BLaER1 treated with 17β-estradiol and CSF1 and Interleukin-3, amounts not matched to agents 10 nM and 100 nM (cell line): Measurements from ENCODE around the gene PPP1R8.
"Not testable (repeated sequence)": the region's sequence is repeated elsewhere in the genome, so short reads cannot be mapped to it uniquely, and the experiment has no call there.

Experiments
- H3K27ac ChIP-seq, 11 experiments: shearing (Covaris generic); formaldehyde crosslinking; 2 replicates each; pipeline ENCODE4 v1.8.1; 2022
- H3K27me3 ChIP-seq, 11 experiments: shearing (Covaris generic); formaldehyde crosslinking; 2 replicates each; pipeline ENCODE4 v1.8.1; 2022
- H3K36me3 ChIP-seq, 11 experiments: shearing (Covaris generic); formaldehyde crosslinking; 2 replicates each; pipeline ENCODE4 v1.8.1; 2022
- H3K4me1 ChIP-seq, 10 experiments: shearing (Covaris generic); formaldehyde crosslinking; 2 replicates each; pipeline ENCODE4 v1.8.1; 2022
- H3K4me2 ChIP-seq, 11 experiments: shearing (Covaris generic); formaldehyde crosslinking; 2 replicates each; pipeline ENCODE4 v1.8.1; 2022
- H3K4me3 ChIP-seq, 10 experiments: shearing (Covaris generic); formaldehyde crosslinking; 2 replicates each; pipeline ENCODE4 v1.8.1; 2022
- H3K9ac ChIP-seq, 11 experiments: shearing (Covaris generic); formaldehyde crosslinking; 2 replicates each; pipeline ENCODE4 v1.8.1; 2022
- H3K9me3 ChIP-seq, 11 experiments: shearing (Covaris generic); formaldehyde crosslinking; replicated peaks in 1 of 11; 2 replicates each; pipeline ENCODE4 v1.8.1; 2022
- H4K20me1 ChIP-seq, 11 experiments: shearing (Covaris generic); formaldehyde crosslinking; 2 replicates each; pipeline ENCODE4 v1.8.1; 2022
- Cebpa-rat ChIP-seq, 11 experiments: shearing (Covaris generic); IDR thresholded peaks; 2 replicates each; pipeline ENCODE4 v1.8.1; 2022

The PPP1R8 gene

GRCh38 chr1:27830621-27831440 lies at the start of gene PPP1R8:
Gene PPP1R8 (plus strand): TSS chr1:27830782. CDS start chr1:27830836, 54 bp downstream.
- H3K4me1 ChIP-seq, result peaks cover 17 to 32% (median 21%) of the 10 kb centered on the region in 10 experiments
- peak within 1 kb of the TSS; percentile 79 to 96 (median 90) for H3K4me3 ChIP-seq
- no peaks in the 10 kb centered on the region for H3K9me3 ChIP-seq
- no peak for TF ChIP-seq Cebpa-rat (IDR thresholded peaks at IDR 0.05)
- no peaks in the 10 kb centered on the region for H3K27me3 ChIP-seq
- H4K20me1 ChIP-seq, result peaks cover 13 to 49% (median 24%) of the 10 kb centered on the region in 11 experiments; a peak in 17 of 22 replicates
- peaks cover 35 to 51% (median 37%) of the 10 kb centered on the region in 11 experiments for H3K36me3 ChIP-seq
- H3K4me2 ChIP-seq, result peak within 1 kb of the TSS; percentile 91 to 97 (median 93)
- H3K9ac ChIP-seq, result peak within 1 kb of the TSS; percentile 94 to 99 (median 97)
- peak within 1 kb of the TSS; percentile 91 to 98 (median 94) for H3K27ac ChIP-seq

- Histone ChIP-seq H3K27me3 (no peaks in the 10 kb centered on the region), H3K4me1 (peaks cover 0 to 77% (median 12%) of the 10 kb centered on the region in 10 experiments; a peak in 9 of 20 replicates), H4K20me1 (peaks cover 8 to 100% (median 96%) of the 10 kb centered on the region in 11 experiments; a peak in 21 of 22 replicates)
Observed at GRCh38 chr1:27782950-27783349, 47.6 kb upstream of the PPP1R8 start.

GRCh38 chr1:27784700-27785099 lies 45.9 kb upstream of the PPP1R8 start:
- no peak overlapping the region for H3K9ac ChIP-seq
- H3K27ac ChIP-seq, result no peak overlapping the region
- H3K4me2 ChIP-seq, result no peak overlapping the region
- peaks cover 8 to 100% (median 96%) of the 10 kb centered on the region in 11 experiments; a peak in 21 of 22 replicates for H4K20me1 ChIP-seq
- peaks cover 18 to 68% (median 30%) of the 10 kb centered on the region in 11 experiments for H3K36me3 ChIP-seq
- H3K4me3 ChIP-seq, result no peak overlapping the region
- no peak for TF ChIP-seq Cebpa-rat (IDR thresholded peaks at IDR 0.05)
- H3K4me1 ChIP-seq, result peaks cover 6 to 77% (median 16%) of the 10 kb centered on the region in 10 experiments; a peak in 18 of 20 replicates
- H3K9me3 ChIP-seq, result peaks cover 0 to 1% (median 0%) of the 10 kb centered on the region in 11 experiments; a peak in 2 of 22 replicates
- no peaks in the 10 kb centered on the region for H3K27me3 ChIP-seq

More at GRCh38 chr1:27782950-27783349, 47.6 kb upstream of the PPP1R8 start:
- TF ChIP-seq Cebpa-rat (IDR thresholded peaks at IDR 0.05), result no peak
- Histone ChIP-seq H3K36me3 (peaks cover 4 to 78% (median 33%) of the 10 kb centered on the region in 11 experiments; a peak in 17 of 22 replicates), H3K4me3 (no peak overlapping the region), H3K9me3 (no peaks in the 10 kb centered on the region), H3K9ac (no peak overlapping the region), H3K27ac (no peak overlapping the region), H3K4me2 (no peak overlapping the region)

GRCh38 chr1:27785781-27786455 lies 44.7 kb upstream of the PPP1R8 start:
- Histone ChIP-seq H3K4me2 (peak overlapping the region in 2 of 11 experiments; percentile 8 to 21; a peak in 2 of 22 replicates), H3K27ac (no peak overlapping the region)

GRCh38 chr1:27787895-27788294 lies 42.7 kb upstream of the PPP1R8 start:
- Histone ChIP-seq H3K36me3 (peaks cover 25 to 69% (median 40%) of the 10 kb centered on the region in 11 experiments), H3K4me3 (no peak overlapping the region), H3K27ac (no peak overlapping the region), H3K9me3 (peaks cover 0 to 8% (median 0%) of the 10 kb centered on the region in 11 experiments; a peak in 5 of 22 replicates), H3K4me2 (peak overlapping the region in 2 of 11 experiments; percentile 67 to 77; a peak in 4 of 22 replicates), H3K9ac (0 out of 22 replicates have a peak overlapping the region, but pooled peaks of 1 of the 11 experiments have one; percentile 44), H4K20me1 (peaks cover 8 to 96% (median 67%) of the 10 kb centered on the region in 11 experiments; a peak in 20 of 22 replicates), H3K4me1 (peaks cover 7 to 72% (median 16%) of the 10 kb centered on the region in 10 experiments; a peak in 18 of 20 replicates), H3K27me3 (no peaks in the 10 kb centered on the region)
- TF ChIP-seq Cebpa-rat (IDR thresholded peaks at IDR 0.05), result no peak

More at GRCh38 chr1:27785781-27786455, 44.7 kb upstream of the PPP1R8 start:
- peaks cover 0 to 8% (median 0%) of the 10 kb centered on the region in 11 experiments; a peak in 5 of 22 replicates for H3K9me3 ChIP-seq
- peaks cover 8 to 100% (median 85%) of the 10 kb centered on the region in 11 experiments; a peak in 21 of 22 replicates for H4K20me1 ChIP-seq
- TF ChIP-seq Cebpa-rat (IDR thresholded peaks at IDR 0.05), result no peak
- H3K27me3 ChIP-seq, result no peaks in the 10 kb centered on the region
- no peak overlapping the region for H3K4me3 ChIP-seq
- peaks cover 21 to 68% (median 30%) of the 10 kb centered on the region in 11 experiments for H3K36me3 ChIP-seq
- peak overlapping the region in 1 of 11 experiments; percentile 1; a peak in 1 of 22 replicates for H3K9ac ChIP-seq
- peaks cover 7 to 76% (median 17%) of the 10 kb centered on the region in 10 experiments; a peak in 18 of 20 replicates for H3K4me1 ChIP-seq

- H3K4me2 ChIP-seq, result peak overlapping the region in 9 of 11 experiments; percentile 1 to 77 (median 40); a peak in 14 of 22 replicates
- peaks cover 7 to 61% (median 16%) of the 10 kb centered on the region in 10 experiments; a peak in 18 of 20 replicates for H3K4me1 ChIP-seq
- H3K9ac ChIP-seq, result peak overlapping the region in 4 of 11 experiments; percentile 1 to 42 (median 23); a peak in 4 of 22 replicates
- peaks cover 8 to 96% (median 50%) of the 10 kb centered on the region in 11 experiments; a peak in 19 of 22 replicates for H4K20me1 ChIP-seq
- H3K36me3 ChIP-seq, result peaks cover 42 to 73% (median 57%) of the 10 kb centered on the region in 11 experiments
- H3K27ac ChIP-seq, result peak overlapping the region in 7 of 11 experiments; percentile 6 to 59 (median 31); a peak in 11 of 22 replicates
- no peak for TF ChIP-seq Cebpa-rat (IDR thresholded peaks at IDR 0.05)
- peaks cover 0 to 8% (median 0%) of the 10 kb centered on the region in 11 experiments; a peak in 5 of 22 replicates for H3K9me3 ChIP-seq
- no peak overlapping the region for H3K4me3 ChIP-seq
- H3K27me3 ChIP-seq, result no peaks in the 10 kb centered on the region
Observed at GRCh38 chr1:27789540-27790041, 41.0 kb upstream of the PPP1R8 start.

GRCh38 chr1:27790270-27790669 lies 40.3 kb upstream of the PPP1R8 start:
- H3K4me2 ChIP-seq, result peak overlapping the region in 5 of 11 experiments; percentile 26 to 77 (median 67); a peak in 10 of 22 replicates
- H3K4me1 ChIP-seq, result peaks cover 7 to 55% (median 16%) of the 10 kb centered on the region in 10 experiments; a peak in 18 of 20 replicates
- peak overlapping the region in 1 of 11 experiments; percentile 36; a peak in 1 of 22 replicates for H3K9ac ChIP-seq
- not testable (repeated sequence) for H3K4me3 ChIP-seq, H3K9me3 ChIP-seq, H3K27me3 ChIP-seq
- peaks cover 8 to 96% (median 44%) of the 10 kb centered on the region in 11 experiments; a peak in 19 of 22 replicates for H4K20me1 ChIP-seq
- H3K27ac ChIP-seq, result peak overlapping the region in 6 of 11 experiments; percentile 10 to 59 (median 32); a peak in 9 of 22 replicates
- peaks cover 49 to 76% (median 63%) of the 10 kb centered on the region in 11 experiments for H3K36me3 ChIP-seq

- Histone ChIP-seq H4K20me1 (peaks cover 0 to 95% (median 0%) of the 10 kb centered on the region in 11 experiments; a peak in 7 of 22 replicates), H3K9ac (no peak overlapping the region), H3K4me3 (no peak overlapping the region), H3K36me3 (peaks cover 87 to 96% (median 94%) of the 10 kb centered on the region in 11 experiments), H3K27me3 (no peaks in the 10 kb centered on the region), H3K27ac (no peak overlapping the region), H3K9me3 (0 out of 22 replicates have a peak, but pooled peaks cover 0 to 2% (median 0%) of the 10 kb centered on the region in 11 experiments), H3K4me2 (no peak overlapping the region), H3K4me1 (peaks cover 0 to 2% (median 0%) of the 10 kb centered on the region in 10 experiments; a peak in 5 of 20 replicates)
- TF ChIP-seq Cebpa-rat (IDR thresholded peaks at IDR 0.05), result no peak
Observed at GRCh38 chr1:27795601-27796000, 35.0 kb upstream of the PPP1R8 start.
